LNCaP clone FGC (cell line): Measurements from ENCODE around the gene ATOX1.

Source experiments
- DNase-seq: peaks from one replicate; pipeline ENCODE4 v3.0.0-alpha.2; 2011; ENCODE audit warnings: low read depth
- H3K4me3 ChIP-seq: 2 replicates; pipeline ENCODE4 v1.5.1; 2011; ENCODE audit warnings: mild to moderate bottlenecking, low read depth, low read length, control low read depth
- CTCF ChIP-seq: IDR thresholded peaks from 2 replicates; pipeline ENCODE4 v1.5.1; 2012; ENCODE audit warnings: mild to moderate bottlenecking; ENCODE audit not compliant: control insufficient read depth, insufficient read depth; ENCODE audit errors: extremely low read depth

Gene ATOX1

GRCh38 chr5:151770383-151771258, 12.2 kb upstream of the ATOX1 start:
- no peak for DNase-seq
- no peak for TF ChIP-seq CTCF
- H3K4me3 ChIP-seq, result peak overlapping the region; percentile 65

GRCh38 chr5:151766975-151767374, 8.5 kb upstream of the ATOX1 start:
- H3K4me3 ChIP-seq, result no peak overlapping the region
- DNase-seq, result no peak
- no peak for TF ChIP-seq CTCF

GRCh38 chr5:151764801-151765200, 6.4 kb upstream of the ATOX1 start:
- no peak for TF ChIP-seq CTCF
- no peak for DNase-seq
- no peak overlapping the region for H3K4me3 ChIP-seq

GRCh38 chr5:151758141-151758429, 346 bp downstream of the ATOX1 start:
- no peak for DNase-seq
- TF ChIP-seq CTCF, result no peak
- peak overlapping the region; percentile 91 for H3K4me3 ChIP-seq

GRCh38 chr5:151757233-151758140, 944 bp downstream of the ATOX1 start:
- TF ChIP-seq CTCF, result no peak
- H3K4me3 ChIP-seq, result peak overlapping the region; percentile 91
- DNase-seq, result peak; percentile 37

- DNase-seq, result no peak
- TF ChIP-seq CTCF, result no peak
- no peak overlapping the region for H3K4me3 ChIP-seq
Measured at GRCh38 chr5:151755383-151755782, 3.0 kb downstream of the ATOX1 start.
